Aorta (tissue), 5 donors: ENCODE measurements around the gene RNU2-63P. TPM values are rescaled to one million over a fixed set of nuclear protein-coding genes. Genes with fewer than 3 reads are reported as not detected.
"Not testable (repeated sequence)": the region's sequence is repeated elsewhere in the genome, so short reads cannot be mapped to it uniquely, and the experiment has no call there.

Experiments used
- ATAC-seq: fragments of 200-7000 bp; cut with Tn5 transposase; one replicate; pipeline ENCODE4 v1.9.1; 2022; ENCODE audit warnings: moderate library complexity; ENCODE audit not compliant: low FRiP score
- DNase-seq, 2 donors: peaks; one replicate each; pipeline ENCODE4 v3.0.0-alpha.2; 2020
- H3K27ac ChIP-seq, 2 donors: one replicate each; pipeline ENCODE4 v1.5.1; 2013; ENCODE audit warnings: low read length in 2 of 2, mild to moderate bottlenecking in 2 of 2, moderate library complexity in 2 of 2, control low read depth in 1 of 2, inconsistent platforms in 1 of 2, low read depth in 1 of 2
- H3K27me3 ChIP-seq, 2 donors: one replicate each; pipeline ENCODE4 v1.6.1; 2013; ENCODE audit warnings: control low read depth in 1 of 2, low read length in 1 of 2, mild to moderate bottlenecking in 1 of 2, moderate library complexity in 1 of 2; ENCODE audit not compliant: insufficient read depth in 2 of 2, control insufficient read depth in 1 of 2
- H3K36me3 ChIP-seq, 2 donors: one replicate each; pipeline ENCODE4 v1.6.1; 2013; ENCODE audit warnings: control low read depth in 1 of 2, low read length in 1 of 2, mild to moderate bottlenecking in 1 of 2; ENCODE audit not compliant: insufficient read depth in 2 of 2, control insufficient read depth in 1 of 2
- H3K4me1 ChIP-seq, 2 donors: one replicate each; pipeline ENCODE4 v1.6.1; 2013; ENCODE audit warnings: low read length in 2 of 2, control low read depth in 1 of 2, mild to moderate bottlenecking in 1 of 2, moderate library complexity in 1 of 2; ENCODE audit not compliant: insufficient read depth in 2 of 2, control insufficient read depth in 1 of 2
- H3K4me3 ChIP-seq, 2 donors: one replicate each; pipeline ENCODE4 v1.5.1; 2013; ENCODE audit warnings: low read length in 2 of 2, control low read depth in 1 of 2, mild to moderate bottlenecking in 1 of 2
- H3K9me3 ChIP-seq: one replicate; pipeline ENCODE4 v1.6.1; 2013; ENCODE audit warnings: mild to moderate bottlenecking, low read length; ENCODE audit not compliant: control insufficient read depth
- WGBS, 2 donors: extraction: QIAGEN DNeasy Blood & Tissue Kit; methylation state at CpG; one replicate each; pipeline ENCODE4 v1.1.7; 2013; 5-methylcytosine and 5-hydroxymethylcytosine counted together
- intact Hi-C, 2 donors: fragments of 100-400 bp; cut with DNase I; formaldehyde crosslinking; loops; one replicate each; pipeline versions ENCODE4 v1.14.2 to v1.15.0; 2022
- polyA plus RNA-seq, 2 donors: library from polyadenylated mRNA; stranded (reverse); fragments of 200-250 nt; gene quantifications; one replicate each; pipeline ENCODE4 v1.2.3, GENCODE V29; 2013
- total RNA-seq, 2 donors: library from RNA; stranded (reverse); fragmentation: NEBNext Ultra II Directional; extraction: Animal tissue kit (Norgen Biotek cat#: 25700); gene quantifications; one replicate each; pipeline ENCODE4 v1.2.1, GENCODE V29; 2021
- donor health status: healthy with polysubstance abuse.
- donor health status: Bipolar disorder and iron deficiency.
- donor health status: DM: no; HTN: no; CAD: no.
- donor health status: DM: no; HTN: no; CAD: no.
- donor health status: DM: yes; HTN: yes; CAD: no.

The RNU2-63P gene
- total and polyA plus RNA-seq, 4 donors: 3.3 TPM; not detected in 3

GRCh38 chr2:87981182-87981581 lies 35.2 kb downstream of the RNU2-63P start:
- WGBS, 2 donors: no CpG with 5 or more reads among the region's 3 CpGs
- intact Hi-C loops, H3K4me3 ChIP-seq, DNase-seq, H3K27ac ChIP-seq, ATAC-seq, H3K36me3 ChIP-seq, H3K27me3 ChIP-seq, H3K9me3 ChIP-seq, H3K4me1 ChIP-seq: not testable (repeated sequence)

- H3K4me3 ChIP-seq, intact Hi-C loops, H3K36me3 ChIP-seq, H3K4me1 ChIP-seq, H3K9me3 ChIP-seq, DNase-seq, H3K27me3 ChIP-seq, ATAC-seq, H3K27ac ChIP-seq: not testable (repeated sequence)
- 90 to 100% methylated on average over 1 to 4 of the region's 17 CpGs for WGBS, 2 donors
Observed at GRCh38 chr2:87972385-87972784, 44.0 kb downstream of the RNU2-63P start.

Other genes starting within 250 kb of the RNU2-63P start
- 10 to 100 TPM in 1 of 2 donors, 1 to 10 TPM in 1; 9.1 to 11.3 TPM for gene RGPD2, start 190.8 kb downstream of the RNU2-63P start, total RNA-seq
- gene RGPD2, start 190.8 kb downstream of the RNU2-63P start, polyA plus RNA-seq: 1 to 10 TPM in 1 of 2 donors, under 1 TPM in 1; 0.75 to 4.5 TPM
- gene KRCC1, start 39.2 kb upstream of the RNU2-63P start, total RNA-seq: 10 to 100 TPM; 16.0 to 24.4 TPM
- 10 to 100 TPM; 24.8 to 35.6 TPM for gene KRCC1, start 39.2 kb upstream of the RNU2-63P start, polyA plus RNA-seq
- not detected for gene SMYD1, start 51.3 kb upstream of the RNU2-63P start, total RNA-seq
- gene SMYD1, start 51.3 kb upstream of the RNU2-63P start, polyA plus RNA-seq: under 1 TPM in 1 of 2 donors, not detected in 1; under 0.01 TPM
- gene FABP1, start 111.5 kb upstream of the RNU2-63P start, total RNA-seq: not detected
- gene FABP1, start 111.5 kb upstream of the RNU2-63P start, polyA plus RNA-seq: 1,000 to 10,000 TPM in 1 of 2 donors, 10 to 100 TPM in 1; 18.8 to 2,211 TPM
- 10 to 100 TPM in 1 of 2 donors, 1 to 10 TPM in 1; 4.8 to 15.9 TPM for gene THNSL2, start 153.8 kb upstream of the RNU2-63P start, total RNA-seq
- 10 to 100 TPM in 1 of 2 donors, 1 to 10 TPM in 1; 8.6 to 22.5 TPM for gene THNSL2, start 153.8 kb upstream of the RNU2-63P start, polyA plus RNA-seq